Vagina (tissue), 2 donors: Measurements from ENCODE around the gene SRRM3. TPM values are rescaled to one million over a fixed set of nuclear protein-coding genes. Genes with fewer than 3 reads are reported as not detected.
"Not testable (repeated sequence)": the region's sequence is repeated elsewhere in the genome, so short reads cannot be mapped to it uniquely, and the experiment has no call there.

Experiments
- DNase-seq, 2 donors: peaks; one replicate each; pipeline ENCODE4 v3.0.0-alpha.2; 2017; ENCODE audit errors: extremely low spot score in 2 of 2
- H3K27ac ChIP-seq: fragments of 200-600 bp; sonication (generic); one replicate; pipeline ENCODE4 v1.5.1; 2019
- H3K27me3 ChIP-seq: fragments of 200-600 bp; sonication (generic); one replicate; pipeline ENCODE4 v1.5.1; 2019
- H3K36me3 ChIP-seq, 2 donors: fragments of 200-600 bp; sonication (generic); one replicate each; pipeline ENCODE4 v1.5.1; 2017 to 2019
- H3K4me1 ChIP-seq: fragments of 200-600 bp; sonication (generic); one replicate; pipeline ENCODE4 v1.5.1; 2019
- H3K4me3 ChIP-seq, 2 donors: fragments of 200-600 bp; sonication (generic); 1 replicate in 1 of 2; 2 replicates in 1 of 2; pipeline ENCODE4 v1.5.1; 2016 to 2019
- H3K9me3 ChIP-seq: fragments of 200-600 bp; sonication (generic); one replicate; pipeline ENCODE4 v1.5.1; 2019
- POLR2A ChIP-seq, 2 donors: fragments of 450-650 bp; IDR thresholded peaks; one replicate each; pipeline ENCODE4 v1.6.1; 2017; ENCODE audit warnings: antibody characterized with exemption in 2 of 2, mild to moderate bottlenecking in 2 of 2, moderate library complexity in 2 of 2
- POLR2AphosphoS5 ChIP-seq, 2 donors: sonication (generic); formaldehyde crosslinking; IDR thresholded peaks; one replicate each; pipeline ENCODE4 v1.9.0; 2017; ENCODE audit warnings: antibody characterized with exemption in 2 of 2, mild to moderate bottlenecking in 2 of 2, low read depth in 1 of 2; ENCODE audit not compliant: insufficient read depth in 1 of 2
- intact Hi-C: fragments of 100-400 bp; cut with DNase I; formaldehyde crosslinking; loops from one replicate; pipeline ENCODE4 v1.15.1; 2023
- total RNA-seq: library from RNA; depleted of rRNA; stranded (reverse); fragments of >200 nt; gene quantifications from one replicate; pipeline ENCODE4 v1.2.3, GENCODE V29; 2016
- TF ChIP-seq, protein P1 (sequence below), 3 experiments: fragments of 450-650 bp in 2 of 3; fragments of 200-600 bp in 1 of 3; sonication (generic) in 1 of 3; IDR thresholded peaks; one replicate each; pipeline ENCODE4 v1.5.1; 2017 to 2019; ENCODE audit warnings: antibody characterized with exemption in 3 of 3, mild to moderate bottlenecking in 2 of 3, moderate library complexity in 2 of 3

Gene SRRM3
- total RNA-seq, 1 donor from 2014 or later, result 9.8 TPM

DNA sequence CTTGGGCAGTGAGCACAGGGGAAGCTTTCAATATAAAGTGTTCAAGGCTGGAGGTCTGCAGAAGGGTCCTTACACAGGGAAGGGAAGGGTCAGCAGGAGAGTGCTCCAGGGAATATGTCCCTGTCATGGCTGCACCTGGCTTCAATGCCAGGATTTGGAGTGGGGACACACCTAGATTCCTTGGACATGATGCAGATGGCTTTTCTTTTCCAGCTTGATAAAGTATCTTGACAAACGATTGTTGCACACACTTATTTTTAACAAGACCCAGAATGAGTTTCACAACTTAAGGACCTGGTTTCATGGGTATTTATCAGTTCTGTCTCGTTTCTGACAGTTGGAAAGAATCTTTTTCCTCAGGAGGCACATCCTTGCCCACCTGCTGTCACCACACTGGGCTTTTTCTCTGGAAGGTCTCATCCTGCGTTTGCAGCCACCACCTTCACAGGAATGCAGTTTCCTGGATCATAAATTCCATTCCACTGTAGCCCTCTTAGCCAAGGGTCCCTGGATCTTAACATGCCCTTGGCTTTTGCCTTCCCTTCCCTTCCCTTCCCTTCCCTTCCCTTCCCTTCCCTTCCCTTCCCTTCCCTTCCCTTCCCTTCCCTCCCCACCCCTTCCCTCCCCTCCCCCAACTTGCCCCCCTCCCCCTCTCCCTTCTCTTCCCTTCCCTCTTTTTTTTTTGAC is 21.7 kb downstream of the SRRM3 start:
- H3K9me3 ChIP-seq, result no peaks in the 10 kb centered on the region
- intact Hi-C loops, result no loop called here
- TF ChIP-seq, protein P1, sequence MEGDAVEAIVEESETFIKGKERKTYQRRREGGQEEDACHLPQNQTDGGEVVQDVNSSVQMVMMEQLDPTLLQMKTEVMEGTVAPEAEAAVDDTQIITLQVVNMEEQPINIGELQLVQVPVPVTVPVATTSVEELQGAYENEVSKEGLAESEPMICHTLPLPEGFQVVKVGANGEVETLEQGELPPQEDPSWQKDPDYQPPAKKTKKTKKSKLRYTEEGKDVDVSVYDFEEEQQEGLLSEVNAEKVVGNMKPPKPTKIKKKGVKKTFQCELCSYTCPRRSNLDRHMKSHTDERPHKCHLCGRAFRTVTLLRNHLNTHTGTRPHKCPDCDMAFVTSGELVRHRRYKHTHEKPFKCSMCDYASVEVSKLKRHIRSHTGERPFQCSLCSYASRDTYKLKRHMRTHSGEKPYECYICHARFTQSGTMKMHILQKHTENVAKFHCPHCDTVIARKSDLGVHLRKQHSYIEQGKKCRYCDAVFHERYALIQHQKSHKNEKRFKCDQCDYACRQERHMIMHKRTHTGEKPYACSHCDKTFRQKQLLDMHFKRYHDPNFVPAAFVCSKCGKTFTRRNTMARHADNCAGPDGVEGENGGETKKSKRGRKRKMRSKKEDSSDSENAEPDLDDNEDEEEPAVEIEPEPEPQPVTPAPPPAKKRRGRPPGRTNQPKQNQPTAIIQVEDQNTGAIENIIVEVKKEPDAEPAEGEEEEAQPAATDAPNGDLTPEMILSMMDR (IDR thresholded peaks at IDR 0.05), result no peak
- TF ChIP-seq POLR2A (IDR thresholded peaks at IDR 0.05) (no peak), POLR2AphosphoS5 (IDR thresholded peaks at IDR 0.05; ENCODE audit: insufficient read depth in 1 of 2, low read depth in 1 of 2) (no peak)
- H3K4me3 ChIP-seq, result no peak overlapping the region
- H3K36me3 ChIP-seq, result no peaks in the 10 kb centered on the region
- H3K4me1 ChIP-seq, result no peaks in the 10 kb centered on the region
- DNase-seq, result no peak
- no peak overlapping the region for H3K27ac ChIP-seq
- H3K27me3 ChIP-seq, result no peaks in the 10 kb centered on the region

DNA sequence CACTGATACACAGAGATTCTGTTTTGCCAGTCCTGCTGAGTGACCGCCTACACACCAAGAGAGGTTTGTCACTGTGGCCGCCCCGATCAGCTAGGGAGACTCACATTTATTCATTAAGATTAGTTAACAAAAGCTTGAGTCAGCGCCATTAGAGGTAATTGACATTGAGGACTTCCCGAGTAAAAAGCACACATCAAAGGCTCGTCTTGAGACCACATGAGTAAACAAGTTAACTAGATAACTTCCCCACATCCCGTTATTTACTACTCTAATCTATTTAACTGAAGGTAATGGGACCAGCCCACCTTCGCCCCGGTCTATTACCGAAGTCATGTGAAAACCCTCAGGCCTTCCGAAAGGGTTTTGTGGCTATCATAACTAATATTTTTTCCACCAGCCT is 23.0 kb downstream of the SRRM3 start:
- Histone ChIP-seq H3K4me1 (no peaks in the 10 kb centered on the region), H3K9me3 (no peaks in the 10 kb centered on the region), H3K4me3 (no peak overlapping the region), H3K27ac (no peak overlapping the region), H3K36me3 (no peaks in the 10 kb centered on the region), H3K27me3 (no peaks in the 10 kb centered on the region)
- TF ChIP-seq, protein P1 (IDR thresholded peaks at IDR 0.05), result no peak
- no peak for TF ChIP-seq POLR2AphosphoS5 (IDR thresholded peaks at IDR 0.05; ENCODE audit: insufficient read depth in 1 of 2, low read depth in 1 of 2)
- intact Hi-C loops, result no loop called here
- no peak for DNase-seq

DNA sequence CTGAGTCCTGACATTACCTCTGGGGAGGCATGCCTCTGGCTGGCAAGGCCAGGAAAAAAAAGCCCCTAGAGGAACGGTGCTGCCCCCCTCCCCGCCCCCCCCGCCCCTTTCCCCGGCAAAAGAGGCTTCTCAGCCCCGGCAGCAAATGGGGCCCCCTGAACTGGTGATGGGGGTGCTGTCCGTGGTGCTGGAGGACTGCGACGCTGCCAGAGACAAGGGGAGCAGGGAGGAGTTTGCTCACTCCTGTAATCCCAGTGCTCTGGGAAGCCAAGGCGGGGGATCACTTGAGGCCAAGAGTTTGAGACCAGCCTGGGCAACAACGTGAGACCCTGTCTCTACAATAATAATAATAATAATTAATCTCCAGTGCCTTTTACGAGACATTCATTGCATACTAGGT is 23.7 kb downstream of the SRRM3 start:
- Histone ChIP-seq H3K9me3 (no peaks in the 10 kb centered on the region), H3K27ac (no peak overlapping the region), H3K36me3 (no peaks in the 10 kb centered on the region), H3K27me3 (no peaks in the 10 kb centered on the region), H3K4me3 (no peak overlapping the region), H3K4me1 (no peaks in the 10 kb centered on the region)
- intact Hi-C loops, result no loop called here
- no peak for DNase-seq
- no peak for TF ChIP-seq POLR2AphosphoS5 (IDR thresholded peaks at IDR 0.05; ENCODE audit: insufficient read depth in 1 of 2, low read depth in 1 of 2)
- TF ChIP-seq POLR2A (IDR thresholded peaks at IDR 0.05), result no peak
- TF ChIP-seq, protein P1 (IDR thresholded peaks at IDR 0.05), result no peak

DNA sequence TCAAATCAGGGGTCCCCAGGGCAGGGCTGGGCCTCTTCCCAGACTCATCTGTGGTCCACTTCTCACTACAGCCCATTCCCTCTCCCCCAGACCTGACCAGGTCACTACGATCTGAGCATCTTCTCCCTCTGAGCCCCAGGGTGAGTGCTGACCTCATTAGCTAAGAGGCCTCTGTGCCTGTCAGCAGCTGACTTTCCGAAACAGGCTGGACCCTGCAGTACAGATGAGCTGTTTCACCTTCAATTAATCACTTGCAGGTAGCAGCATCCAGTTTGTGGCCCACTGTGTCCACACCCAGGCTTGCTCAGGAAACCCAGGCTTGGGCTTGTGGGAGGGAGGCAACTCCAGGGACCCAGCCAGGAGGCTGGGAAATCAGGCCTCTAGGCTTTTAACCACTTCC is 24.3 kb downstream of the SRRM3 start:
- TF ChIP-seq POLR2A (IDR thresholded peaks at IDR 0.05) (no peak), POLR2AphosphoS5 (IDR thresholded peaks at IDR 0.05; ENCODE audit: insufficient read depth in 1 of 2, low read depth in 1 of 2) (no peak)
- TF ChIP-seq, protein P1 (IDR thresholded peaks at IDR 0.05), result no peak
- no peaks in the 10 kb centered on the region for H3K27me3 ChIP-seq
- H3K4me1 ChIP-seq, result no peaks in the 10 kb centered on the region
- DNase-seq, result no peak
- no peak overlapping the region for H3K4me3 ChIP-seq
- no peaks in the 10 kb centered on the region for H3K9me3 ChIP-seq
- H3K27ac ChIP-seq, result no peak overlapping the region
- no peaks in the 10 kb centered on the region for H3K36me3 ChIP-seq
- intact Hi-C loops, result no loop called here

DNA sequence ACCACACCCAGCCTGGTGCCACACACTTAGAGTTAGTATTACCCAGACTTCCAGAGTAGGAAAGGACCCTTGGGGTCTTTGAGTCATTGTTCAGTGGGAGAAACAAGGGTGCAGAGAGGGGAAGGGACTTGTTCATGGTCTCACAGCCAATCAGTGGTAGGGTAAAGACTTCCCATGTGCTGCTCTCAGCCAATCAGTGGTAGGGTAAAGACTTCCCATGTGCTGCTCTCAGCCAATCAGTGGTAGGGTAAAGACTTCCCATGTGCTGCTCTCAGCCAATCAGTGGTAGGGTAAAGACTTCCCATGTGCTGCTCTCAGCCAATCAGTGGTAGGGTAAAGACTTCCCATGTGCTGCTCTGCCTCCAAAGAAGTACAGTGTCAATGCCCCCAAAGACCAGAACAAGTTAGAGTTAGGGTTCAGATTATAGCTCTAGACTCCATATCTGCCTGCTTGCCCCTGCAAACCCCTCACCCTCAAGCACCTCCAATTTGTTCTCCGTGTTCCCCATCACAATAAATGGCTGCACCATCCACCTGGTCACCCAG is 25.3 kb downstream of the SRRM3 start:
- H3K27ac ChIP-seq, H3K36me3 ChIP-seq, H3K4me3 ChIP-seq, DNase-seq, H3K27me3 ChIP-seq, H3K9me3 ChIP-seq, H3K4me1 ChIP-seq, intact Hi-C loops: not testable (repeated sequence)
